Breast epithelium (tissue), 3 donors: ENCODE measurements around the gene ZAP70.

Source experiments
- CTCF ChIP-seq, 3 donors: fragments of 450-650 bp; IDR thresholded peaks; one replicate each; pipeline ENCODE4 v1.5.1; 2016 to 2017; ENCODE audit warnings: antibody characterized with exemption in 3 of 3, mild to moderate bottlenecking in 3 of 3, moderate library complexity in 3 of 3
- POLR2AphosphoS5 ChIP-seq, 3 donors: sonication (generic); formaldehyde crosslinking; IDR thresholded peaks; one replicate each; pipeline ENCODE4 v1.6.1; 2017; ENCODE audit warnings: antibody characterized with exemption in 3 of 3

DNA sequence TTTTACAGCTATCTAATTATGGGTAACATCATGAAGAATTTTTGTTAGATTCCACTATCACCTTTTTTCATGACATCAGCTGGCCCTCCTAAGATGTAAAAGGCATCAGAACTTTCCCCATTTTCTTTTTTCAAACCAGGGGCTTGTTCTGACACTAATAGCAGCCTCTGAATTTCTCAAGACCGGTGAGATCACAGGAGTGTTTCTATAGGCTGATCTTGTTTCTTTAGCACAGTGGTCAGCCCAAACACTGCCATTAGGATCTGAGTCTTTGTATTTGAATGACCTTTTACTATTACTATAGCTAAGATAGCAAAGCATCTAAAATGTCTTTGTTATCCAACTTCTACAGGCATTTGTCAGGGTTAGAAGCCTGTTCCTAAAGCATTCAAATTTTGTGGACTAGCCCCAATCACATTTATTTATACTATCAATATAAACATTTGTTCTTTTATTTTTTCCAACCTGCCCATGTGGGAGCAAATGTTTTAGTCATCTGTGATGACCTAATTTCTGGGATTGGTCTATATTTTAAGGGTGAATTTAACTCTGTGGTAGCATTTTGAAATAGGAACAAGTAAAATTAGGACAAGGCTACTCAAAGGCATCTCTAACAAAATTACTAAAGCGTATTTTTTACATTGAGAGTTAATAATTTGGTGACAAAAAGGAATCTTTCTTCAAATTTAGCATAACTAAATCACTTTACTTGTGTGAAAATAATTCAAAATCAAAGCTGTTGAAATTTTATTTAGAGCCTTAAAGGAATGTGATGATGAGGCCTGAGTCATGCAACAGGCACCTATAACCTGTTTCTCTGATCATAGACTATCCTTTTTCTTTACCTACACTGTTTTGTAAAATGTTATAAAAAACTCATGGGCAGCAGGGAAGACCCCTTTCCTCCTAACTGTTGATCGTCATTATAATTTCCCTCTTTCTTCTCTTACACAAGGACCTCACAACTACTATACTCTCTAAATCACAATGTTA lies 39.3 kb downstream of the ZAP70 start:
- TF ChIP-seq CTCF (IDR thresholded peaks at IDR 0.05) (no peak), POLR2AphosphoS5 (IDR thresholded peaks at IDR 0.05) (no peak)
